HG03045 (cell line): ENCODE results near the gene STK10.

Experiments
- ATAC-seq: cut with Tn5 transposase; IDR thresholded peaks from one replicate; pipeline ENCODE4 v1.9.1; 2021; ENCODE audit warnings: mild to moderate bottlenecking, moderate library complexity; ENCODE audit not compliant: unreplicated experiment

STK10 gene

DNA sequence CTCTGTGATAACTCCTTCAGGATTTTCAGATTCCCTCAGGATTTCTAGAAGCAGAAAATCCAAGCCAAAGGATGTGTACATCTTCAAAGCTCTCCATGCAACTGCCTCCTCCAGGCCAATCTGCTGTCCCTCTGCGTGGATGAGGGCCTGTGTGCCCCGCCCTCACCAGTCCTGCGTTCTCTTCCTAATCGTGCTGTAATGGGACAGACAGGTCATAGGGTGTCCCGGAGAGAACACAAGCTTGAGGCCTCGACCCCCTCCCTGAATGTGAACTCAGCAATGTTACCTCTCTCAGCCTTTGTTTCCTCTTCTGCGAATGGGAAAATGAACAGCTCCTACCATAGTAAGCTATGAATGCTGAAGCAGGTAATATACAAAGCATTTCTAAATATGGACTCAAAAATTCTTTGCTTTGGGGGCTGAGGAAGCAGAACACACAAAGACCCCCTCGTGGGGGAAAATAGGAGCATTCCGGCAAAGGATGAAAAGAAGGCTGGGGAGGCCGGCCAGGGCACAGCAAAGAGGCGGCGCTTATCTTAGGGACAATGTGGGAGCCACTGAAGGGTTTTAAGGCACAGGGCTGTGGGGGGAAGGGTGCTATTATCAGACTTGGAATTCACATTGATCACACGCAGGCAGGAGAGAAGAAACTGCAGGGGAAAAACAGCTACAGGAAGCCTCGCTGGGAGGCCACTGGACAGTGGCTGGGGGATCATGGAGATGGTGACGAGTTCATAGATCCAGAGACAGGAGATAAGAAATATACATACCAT lies 124.4 kb downstream of the STK10 start:
- ATAC-seq: no peak

DNA sequence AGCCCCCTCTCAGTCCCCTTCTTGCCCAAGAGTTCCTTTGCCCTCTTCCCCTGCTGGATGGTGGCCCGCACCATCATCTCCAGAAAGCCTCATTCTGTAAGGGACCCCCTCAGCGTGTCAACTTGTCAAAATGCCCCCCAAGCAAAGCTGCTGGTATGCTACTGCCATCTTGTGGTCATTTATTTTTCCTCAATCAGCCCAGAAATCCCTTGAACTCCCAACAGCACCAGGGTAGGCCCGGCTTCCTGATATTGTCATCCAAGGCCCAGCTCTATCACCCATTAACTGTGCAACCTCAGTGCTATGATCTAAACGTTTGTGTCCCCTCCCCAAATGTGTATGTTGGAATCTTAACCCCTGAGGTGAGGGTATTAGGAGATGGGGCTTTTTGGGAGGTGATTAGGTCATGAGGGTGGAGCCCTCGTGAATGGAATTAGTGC lies 128.3 kb downstream of the STK10 start:
- ATAC-seq: no peak

DNA sequence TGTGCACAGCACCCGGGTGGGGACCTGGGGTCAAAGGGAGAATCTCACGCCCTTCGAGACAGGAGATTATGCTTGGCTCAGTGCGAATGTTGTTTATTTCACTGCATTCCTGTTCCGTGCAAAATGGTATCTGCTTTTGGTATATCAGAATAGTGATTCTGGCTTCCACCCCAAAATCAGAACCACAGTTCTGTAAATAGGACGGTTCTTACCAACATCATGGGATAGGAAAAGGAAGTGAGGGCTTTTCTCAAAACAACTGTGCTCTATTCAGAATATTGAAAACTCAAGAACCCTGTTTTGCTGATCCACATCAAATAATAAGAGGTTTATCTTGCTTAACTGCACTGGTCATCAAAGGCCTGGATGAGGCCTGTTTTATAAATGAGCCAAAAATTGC lies 129.9 kb downstream of the STK10 start:
- ATAC-seq: no peak

DNA sequence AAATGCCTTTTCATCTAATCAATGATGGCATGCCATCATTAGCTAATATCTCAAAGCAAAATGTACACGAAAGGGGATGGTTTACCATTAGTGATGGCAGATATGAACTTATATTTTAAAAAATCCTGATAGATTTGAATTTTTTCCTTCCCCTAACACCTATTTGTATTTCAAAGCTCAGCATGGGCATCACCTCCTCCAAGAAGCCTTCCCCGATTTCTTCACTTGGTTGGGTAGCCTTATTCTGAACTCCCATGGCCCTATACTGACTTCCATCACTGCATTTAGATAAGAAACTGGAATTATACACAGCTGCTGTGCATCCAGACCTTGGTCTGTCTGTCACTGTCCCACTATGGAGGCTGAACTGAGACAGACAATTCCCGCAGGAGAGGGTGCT lies 132.0 kb downstream of the STK10 start:
- ATAC-seq: no peak

DNA sequence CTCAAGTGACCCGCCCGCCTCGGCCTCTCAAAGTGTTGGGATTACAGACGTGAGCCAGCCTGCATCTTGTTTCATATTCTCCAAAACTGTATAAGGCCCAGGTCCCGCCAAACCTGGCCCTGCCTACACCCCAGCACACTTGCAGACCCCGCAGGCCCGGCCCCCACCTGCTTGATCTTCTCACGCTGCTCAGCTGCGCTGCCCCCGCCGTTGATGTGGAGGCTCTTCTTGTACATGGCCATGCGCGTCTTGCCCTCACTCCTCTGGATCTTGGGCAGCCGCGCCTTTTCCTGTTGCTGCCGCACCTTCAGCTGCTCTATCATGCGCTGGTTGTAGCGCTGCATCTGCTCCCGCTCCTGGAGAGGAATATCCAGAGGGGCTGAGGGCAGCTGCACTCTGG lies 132.6 kb downstream of the STK10 start:
- no peak for ATAC-seq

DNA sequence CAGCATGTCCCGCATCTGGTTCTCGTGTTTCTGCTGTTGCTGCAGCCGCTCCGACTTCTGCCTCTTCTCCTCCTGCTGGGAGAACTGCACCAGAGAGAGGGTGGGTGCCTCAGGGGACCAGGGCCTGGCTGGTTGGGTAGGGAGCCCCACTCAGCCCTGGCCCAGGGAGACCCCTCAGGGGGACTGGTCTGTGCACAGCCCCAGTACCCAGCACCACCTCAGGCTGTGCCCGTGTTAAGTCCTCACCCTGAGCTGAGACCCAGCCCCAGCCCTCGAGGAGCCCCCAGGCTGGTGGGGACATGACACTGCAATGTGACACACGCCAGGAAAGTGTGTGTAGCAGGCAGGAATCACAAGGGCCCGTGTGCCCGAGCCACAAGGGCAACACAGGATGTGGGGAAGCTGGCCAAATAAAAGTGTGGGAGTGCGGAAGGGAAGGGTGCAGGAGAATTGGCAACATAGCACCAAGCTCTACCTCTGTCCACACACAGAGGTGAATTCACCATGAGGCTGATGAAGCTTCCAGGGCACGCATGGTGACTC lies 133.3 kb downstream of the STK10 start:
- no peak for ATAC-seq

DNA sequence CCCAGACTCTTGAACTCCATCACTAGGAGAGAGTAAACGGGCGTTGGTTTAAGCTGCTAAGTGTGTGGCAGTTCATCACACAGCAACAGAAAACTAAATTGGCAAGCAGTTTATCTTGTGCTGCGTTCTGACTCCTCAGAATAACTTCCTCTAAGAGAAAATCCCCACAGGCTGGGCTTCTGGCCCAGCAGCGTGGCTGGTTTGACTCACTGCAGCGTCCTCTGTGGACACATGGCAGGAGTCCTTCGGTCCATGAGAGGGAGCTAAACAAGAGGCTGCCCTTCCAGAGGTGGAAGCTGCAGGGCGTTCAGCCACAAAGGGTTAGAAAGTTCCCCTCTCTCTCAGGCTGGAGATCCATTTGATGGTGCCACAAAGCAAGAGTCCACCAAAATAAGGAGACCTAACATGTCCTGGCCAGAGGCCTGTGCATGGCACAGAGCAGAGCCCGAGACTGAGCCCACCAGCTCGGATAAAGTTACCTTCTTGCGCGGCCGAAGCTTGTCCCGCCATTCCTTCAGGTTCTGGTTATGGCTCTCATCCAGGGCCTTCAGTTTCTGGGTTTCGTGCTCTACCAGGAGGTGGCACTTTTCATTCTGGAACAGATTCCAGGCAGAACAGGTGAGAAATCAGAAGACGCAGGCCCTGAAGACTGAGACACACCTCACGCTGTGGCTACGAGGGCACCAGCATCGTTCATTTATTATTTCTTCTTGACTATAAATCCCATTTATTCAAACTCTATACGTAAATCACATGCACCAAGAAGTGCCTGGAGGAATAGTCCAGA lies 135.4 kb downstream of the STK10 start:
- ATAC-seq: no peak

DNA sequence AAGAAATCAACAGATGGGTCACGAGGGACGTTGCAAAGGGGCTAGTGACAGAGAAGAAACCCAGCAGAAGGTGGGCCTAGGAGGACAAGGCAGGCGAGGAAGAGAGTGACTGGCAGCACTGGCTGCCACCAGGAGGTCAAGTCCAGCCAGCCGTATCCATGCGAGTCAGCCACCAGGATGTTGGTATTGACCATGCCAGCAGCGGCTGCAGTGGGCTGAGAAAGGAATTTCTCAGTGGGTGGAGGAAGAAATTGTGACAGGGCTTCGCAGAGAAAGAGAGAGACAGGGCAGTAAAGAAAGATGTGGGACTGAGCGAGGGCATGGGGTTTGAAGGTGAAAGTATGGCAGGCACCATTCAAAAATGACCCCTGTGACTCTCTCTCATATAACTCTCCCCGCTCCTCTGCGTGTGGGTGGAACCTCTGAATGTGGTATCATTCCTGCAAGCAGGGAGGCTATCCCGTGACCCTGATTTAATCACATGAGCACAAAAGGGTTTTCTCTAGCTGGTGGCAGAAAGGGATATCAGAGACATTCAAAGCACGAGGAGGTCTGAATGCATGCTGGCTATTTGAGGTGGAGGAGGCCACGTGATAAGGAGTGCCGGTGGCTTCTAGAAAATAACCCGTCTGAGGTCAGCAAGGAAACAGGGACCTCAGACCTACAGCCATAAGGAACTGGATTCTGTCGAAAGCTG lies 136.2 kb downstream of the STK10 start:
- ATAC-seq: no peak

DNA sequence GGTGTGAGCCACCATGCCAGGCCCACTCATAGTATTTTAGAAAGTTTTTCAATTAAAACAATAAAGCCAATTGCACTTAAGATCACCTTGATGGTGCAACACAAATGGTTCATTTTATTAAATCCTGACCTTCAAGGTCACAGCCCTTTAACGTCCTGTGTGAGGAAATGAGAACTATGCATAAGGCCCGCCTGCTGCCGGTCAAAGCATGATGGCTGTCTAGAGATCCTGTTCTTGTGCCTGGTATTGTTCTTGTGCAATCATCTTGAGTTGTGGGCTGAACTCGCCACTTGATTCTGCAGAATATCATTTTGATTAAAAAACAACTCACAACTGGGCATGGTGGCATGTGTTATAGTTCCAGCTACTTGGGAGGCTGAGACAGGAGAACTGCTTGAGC lies 137.9 kb downstream of the STK10 start:
- no peak for ATAC-seq

DNA sequence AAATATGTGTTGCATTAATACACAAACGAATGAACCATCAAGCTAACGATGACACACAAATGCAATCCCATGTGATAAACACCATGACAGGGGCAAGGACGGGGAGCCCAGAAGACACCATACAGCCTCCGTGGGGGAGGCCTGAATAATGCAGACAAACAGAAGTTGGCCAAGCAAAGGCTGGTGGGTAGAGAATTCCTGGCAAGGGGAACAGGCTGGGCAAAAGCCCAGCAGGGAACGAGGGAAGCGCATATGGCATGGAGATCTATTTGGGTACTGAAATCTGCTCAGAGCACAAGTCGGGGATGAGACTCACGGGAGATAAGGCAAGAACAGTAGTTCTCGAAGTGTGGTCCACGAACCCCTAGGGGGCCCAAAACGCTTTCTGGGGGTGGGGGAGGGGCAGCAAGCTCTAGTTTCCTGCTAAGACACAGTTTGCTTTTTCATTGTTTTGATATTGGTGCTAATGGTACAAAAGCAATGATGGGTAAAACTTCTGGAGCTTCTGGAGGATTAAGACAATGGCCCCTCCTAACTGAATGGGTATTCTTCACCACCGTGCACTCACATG lies 138.7 kb downstream of the STK10 start:
- ATAC-seq: no peak

DNA sequence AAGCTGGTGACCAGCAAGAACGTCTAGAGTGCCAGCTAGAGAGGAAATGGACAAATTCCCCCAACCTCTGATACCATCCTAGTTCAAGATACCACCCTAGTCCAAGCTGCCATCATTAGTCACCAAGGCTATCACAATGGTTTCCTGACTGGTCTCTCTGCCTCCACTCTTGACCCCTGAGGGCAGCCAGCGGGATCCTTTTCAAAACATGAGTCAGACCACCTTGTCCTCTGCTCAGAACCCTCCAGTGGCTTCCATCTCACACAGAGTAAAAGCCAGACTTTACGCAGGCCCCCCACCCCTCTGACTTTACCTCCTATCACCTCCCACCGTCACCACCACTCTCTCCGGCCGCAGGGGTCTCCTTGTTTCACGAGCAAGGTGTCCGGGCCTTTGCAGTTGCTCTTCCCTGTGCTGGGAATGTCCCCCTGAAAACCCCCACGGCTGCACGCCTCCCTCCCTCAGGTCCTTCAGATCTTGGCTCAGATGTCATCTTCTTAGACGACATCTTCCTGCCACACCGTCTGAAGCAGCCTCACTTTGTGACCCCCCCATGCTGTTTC lies 139.4 kb downstream of the STK10 start:
- no peak for ATAC-seq

DNA sequence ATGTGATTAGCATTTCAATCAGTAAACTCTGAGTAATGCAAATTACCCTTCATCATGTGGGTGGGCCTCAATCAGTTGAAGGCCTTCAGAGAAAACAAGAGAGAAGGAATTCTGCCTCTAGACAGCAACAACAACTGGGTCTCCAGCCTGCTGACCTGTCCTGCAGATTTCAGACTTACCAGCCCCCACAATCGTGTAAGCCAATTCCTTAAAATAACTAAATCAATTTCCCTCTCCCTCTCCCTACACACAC lies 139.9 kb downstream of the STK10 start:
- no peak for ATAC-seq

DNA sequence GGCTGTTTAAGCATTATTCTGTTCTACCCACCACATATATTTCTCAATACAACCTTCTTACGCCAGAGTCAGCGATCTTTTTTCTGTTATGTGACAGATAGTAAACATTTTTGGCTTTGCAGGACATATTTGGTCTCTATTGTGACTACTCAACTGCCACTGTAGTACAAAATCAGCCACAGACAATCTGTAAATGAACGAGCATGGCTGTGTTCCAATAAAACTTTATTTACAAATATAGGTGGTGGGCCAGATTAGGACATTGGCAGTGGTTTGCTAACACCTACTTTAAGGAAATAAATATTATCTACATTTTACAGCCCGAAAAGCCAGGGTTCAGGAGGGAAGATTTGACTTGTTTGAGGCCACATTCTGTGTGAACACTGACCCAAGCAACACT lies 141.4 kb downstream of the STK10 start:
- no peak for ATAC-seq

DNA sequence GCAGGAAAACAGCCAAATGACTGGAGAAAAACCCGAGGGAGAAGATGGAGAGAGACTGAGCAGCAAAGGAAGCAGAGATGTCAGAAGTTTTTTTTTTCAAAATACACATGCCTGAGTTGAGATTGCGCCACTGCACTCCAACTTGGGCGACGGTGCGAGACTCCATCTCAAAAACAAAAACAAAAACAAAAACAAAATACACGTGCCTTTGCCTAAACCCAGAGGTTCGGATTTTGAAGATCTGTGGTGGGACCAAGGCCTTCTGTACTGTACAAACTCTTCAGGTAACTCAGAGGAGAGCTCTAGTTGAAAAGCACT lies 142.8 kb downstream of the STK10 start:
- ATAC-seq: no peak

DNA sequence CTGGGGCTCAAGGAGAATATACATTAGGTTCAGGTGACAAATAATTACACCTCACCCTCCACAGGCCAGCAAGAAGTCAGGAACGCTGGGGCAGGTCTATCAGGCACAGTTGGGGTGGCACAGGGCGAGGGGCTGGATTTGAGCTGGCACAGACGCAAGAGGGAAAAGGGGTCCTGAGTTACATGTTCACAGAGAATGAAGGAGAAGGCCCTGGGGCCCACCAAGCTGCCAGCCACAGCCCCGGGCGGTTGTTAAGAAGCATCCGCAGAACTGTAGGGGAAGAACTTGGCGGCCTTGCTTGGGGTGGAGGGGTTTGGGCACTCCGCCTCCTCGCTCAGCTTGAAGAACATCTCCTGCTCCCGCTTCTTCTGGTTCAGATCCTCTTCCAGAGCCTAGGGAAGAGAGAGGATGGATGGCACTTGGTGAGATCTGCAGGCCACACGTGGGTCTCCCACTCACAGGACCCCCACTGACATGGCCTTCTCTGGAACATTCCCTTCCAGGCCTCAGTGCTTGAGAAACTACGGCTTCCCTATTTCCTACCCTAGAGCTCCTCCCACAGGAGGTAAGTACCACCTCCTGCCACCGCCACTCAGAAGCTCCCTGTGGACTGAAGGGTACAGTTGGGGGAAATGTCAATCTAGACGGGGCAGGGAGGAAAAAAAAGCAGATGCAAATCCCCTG lies 143.3 kb downstream of the STK10 start:
- ATAC-seq: no peak

DNA sequence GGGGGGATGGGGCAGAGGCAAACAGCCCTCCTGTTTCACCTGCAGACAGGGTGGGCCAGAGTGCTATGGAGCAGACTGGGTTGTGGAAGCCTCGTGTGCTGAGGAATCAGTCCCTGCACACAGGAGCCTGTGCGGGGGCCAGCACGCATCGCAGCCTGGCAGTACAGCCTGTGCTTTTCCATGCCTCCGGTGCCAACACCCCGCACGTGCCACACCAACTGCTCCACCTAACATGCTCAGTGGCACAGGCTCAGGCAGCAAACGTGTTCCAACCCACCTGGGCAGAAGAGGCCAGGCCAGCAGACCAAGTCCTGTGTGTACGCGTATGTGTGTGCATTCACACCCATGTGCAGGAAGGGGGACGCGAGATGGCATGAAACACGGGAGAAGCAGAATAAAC lies 144.2 kb downstream of the STK10 start:
- ATAC-seq: no peak

DNA sequence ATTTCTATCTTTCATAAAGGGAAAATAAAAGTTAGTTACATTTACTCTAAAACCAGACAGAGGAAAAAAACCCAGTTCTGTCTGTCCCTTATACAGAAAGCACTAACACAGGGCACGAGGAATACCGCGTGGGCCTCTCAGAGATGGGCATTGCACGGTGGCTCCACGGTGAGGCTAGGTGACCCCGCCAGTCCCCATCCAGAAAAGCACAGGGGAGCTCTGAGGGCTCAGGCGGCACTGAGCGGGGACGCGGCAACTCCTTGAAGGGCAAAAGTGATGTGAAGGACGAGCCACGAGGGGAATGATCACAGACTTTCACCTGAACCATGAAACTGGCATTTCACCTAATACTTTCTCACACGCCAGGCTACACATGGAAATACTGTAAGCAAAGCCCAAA lies 145.8 kb downstream of the STK10 start:
- ATAC-seq: no peak

DNA sequence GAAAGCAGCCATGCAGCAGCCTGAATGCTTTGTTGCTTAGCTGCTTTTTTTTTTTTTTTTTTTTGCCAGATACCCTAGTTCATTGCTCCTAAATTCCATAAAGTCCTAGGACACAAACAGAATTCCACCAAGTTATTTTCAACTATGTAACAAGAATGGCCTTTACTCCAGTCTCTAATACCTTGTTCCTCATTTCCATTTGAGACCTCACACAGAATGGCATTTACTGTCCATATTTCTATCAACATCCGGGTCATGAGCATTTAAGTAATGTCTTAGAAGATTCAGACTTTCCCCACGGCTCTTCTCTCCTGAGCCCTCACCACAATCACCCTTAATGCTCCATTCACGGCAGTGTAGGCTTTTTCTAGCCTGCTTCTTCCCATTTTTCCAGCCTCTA lies 149.9 kb downstream of the STK10 start:
- ATAC-seq: no peak

DNA sequence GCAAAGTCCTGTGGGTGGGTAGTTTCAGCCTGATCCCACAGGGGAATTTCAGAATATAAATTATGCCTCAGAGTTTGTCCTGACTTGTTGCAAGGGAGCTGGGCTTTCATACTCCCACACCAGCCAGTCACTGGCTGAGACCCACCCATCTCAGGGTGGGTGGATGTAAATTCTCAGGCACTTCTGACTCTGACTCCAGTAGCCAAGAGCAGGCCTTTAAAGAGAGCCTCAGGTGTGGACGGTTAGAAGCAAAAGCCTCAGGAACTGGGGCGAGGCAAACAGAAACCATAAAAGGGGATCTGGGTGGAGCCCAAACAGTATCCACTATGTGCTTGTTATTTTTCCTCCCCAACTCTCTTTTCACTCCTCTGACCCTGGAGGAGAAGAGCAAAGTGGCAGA lies 153.0 kb downstream of the STK10 start:
- ATAC-seq: peak; percentile 93

DNA sequence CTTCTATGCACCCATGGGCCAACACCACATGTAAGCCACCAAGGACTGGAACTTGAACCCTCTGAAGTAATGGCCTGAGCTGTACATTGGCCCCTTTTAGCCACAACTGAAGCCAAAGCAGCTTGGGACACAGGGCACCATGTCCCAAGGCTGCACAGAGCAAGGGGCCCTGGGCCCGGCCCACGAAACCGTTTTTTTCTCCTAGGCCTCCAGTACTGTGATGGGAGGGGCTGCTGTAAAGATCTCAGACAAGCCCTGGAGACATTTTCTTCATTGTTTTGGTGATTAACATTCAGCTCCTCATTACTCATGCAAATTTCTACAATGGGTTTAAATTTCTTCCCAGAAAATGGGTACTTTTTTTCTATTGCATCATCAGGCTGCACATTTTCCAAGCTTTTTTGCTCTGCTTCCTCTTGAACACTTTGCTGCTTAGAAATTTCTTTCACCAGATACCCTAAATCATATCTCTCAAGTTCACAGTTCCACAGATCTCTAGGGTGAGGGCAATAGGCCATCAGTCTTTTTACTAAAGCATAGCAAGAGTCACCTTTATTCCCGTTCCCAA lies 156.0 kb downstream of the STK10 start:
- ATAC-seq: no peak
